Measurements from ENCODE around the gene FOXJ3. TPM values are rescaled to one million over a fixed set of nuclear protein-coding genes. Genes with fewer than 3 reads are reported as not detected.

FOXJ3 gene
- total RNA-seq, result 13.2 and 17.0 TPM in 2 replicates

DNA sequence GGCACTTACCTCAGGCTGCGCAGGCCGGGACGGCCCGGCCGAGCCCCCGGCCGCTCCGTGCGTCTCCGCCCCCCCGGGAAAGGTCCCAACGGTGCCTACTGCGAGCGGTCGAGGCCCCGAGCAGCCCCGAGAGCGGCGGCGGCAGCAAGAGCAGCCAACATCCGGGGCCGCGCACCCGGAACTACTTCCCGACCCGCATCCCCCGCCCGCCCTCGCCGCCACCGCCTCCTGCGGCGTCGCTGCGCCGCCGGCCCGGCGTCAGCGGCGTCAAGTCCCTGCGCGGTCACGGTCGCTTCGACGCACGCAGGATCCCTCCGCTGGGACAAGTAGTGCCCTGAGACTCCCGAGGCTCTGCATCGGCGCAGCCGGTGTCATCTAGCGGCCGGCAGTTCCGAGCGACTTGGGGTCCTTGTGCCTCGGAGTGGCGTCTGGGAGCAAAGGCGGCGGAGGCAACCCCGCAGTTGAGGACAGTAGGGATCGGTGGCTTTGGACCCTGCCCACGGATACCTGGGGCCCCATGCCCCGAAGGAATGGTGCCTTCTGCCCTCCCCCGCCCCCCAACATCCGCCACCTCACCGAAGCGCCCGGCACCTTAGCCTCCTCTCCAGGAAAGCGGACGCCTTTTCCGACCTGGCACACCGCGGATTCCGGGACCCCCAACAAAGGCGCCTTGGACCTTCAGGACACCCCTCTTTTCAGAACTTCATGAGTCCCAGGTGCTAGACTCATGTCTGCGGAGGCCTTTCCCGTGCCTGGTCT lies at the start of gene FOXJ3:
FOXJ3 (minus strand) TSS at position 186 of the 759 bp plus-strand sequence. CDS start 24,142 bp downstream, outside the sequence.
- Histone ChIP-seq H3K36me3 (ENCODE audit: control insufficient read depth, insufficient read depth, low read length) (no peaks in the 10 kb centered on the region), H3K27me3 (ENCODE audit: control insufficient read depth, insufficient read depth, low read length) (no peaks in the 10 kb centered on the region), H3K4me3 (ENCODE audit: low read depth, low read length) (peak within 1 kb of the TSS; percentile 87)
- no peak for FAIRE-seq
- TF ChIP-seq, protein P1, sequence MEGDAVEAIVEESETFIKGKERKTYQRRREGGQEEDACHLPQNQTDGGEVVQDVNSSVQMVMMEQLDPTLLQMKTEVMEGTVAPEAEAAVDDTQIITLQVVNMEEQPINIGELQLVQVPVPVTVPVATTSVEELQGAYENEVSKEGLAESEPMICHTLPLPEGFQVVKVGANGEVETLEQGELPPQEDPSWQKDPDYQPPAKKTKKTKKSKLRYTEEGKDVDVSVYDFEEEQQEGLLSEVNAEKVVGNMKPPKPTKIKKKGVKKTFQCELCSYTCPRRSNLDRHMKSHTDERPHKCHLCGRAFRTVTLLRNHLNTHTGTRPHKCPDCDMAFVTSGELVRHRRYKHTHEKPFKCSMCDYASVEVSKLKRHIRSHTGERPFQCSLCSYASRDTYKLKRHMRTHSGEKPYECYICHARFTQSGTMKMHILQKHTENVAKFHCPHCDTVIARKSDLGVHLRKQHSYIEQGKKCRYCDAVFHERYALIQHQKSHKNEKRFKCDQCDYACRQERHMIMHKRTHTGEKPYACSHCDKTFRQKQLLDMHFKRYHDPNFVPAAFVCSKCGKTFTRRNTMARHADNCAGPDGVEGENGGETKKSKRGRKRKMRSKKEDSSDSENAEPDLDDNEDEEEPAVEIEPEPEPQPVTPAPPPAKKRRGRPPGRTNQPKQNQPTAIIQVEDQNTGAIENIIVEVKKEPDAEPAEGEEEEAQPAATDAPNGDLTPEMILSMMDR (IDR thresholded peaks at IDR 0.05; ENCODE audit: insufficient read depth, low read length, severe bottlenecking), result no peak
- peak; percentile 79 for DNase-seq (ENCODE audit: low read depth)

DNA sequence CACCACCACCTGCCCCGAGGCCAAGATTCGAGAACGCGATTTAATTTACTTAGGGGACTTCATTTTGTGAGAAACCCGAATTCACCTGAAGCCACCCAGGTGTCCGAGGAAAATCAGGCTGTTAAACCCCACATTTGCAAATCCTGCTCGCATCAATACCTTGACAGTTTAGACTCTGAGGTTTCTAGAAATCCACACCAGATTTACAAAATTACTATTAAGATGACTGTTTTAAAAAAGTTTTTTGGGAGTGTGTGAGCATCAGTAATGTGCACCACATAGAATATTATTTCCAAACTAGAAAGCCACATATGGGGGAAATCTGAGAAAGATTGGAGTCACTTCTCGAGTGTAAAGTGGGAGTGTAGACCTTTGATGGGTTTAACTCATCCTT lies 46.2 kb upstream of the FOXJ3 start:
- peaks cover 8% of the 10 kb centered on the region for H3K27me3 ChIP-seq (ENCODE audit: control insufficient read depth, insufficient read depth, low read length)

DNA sequence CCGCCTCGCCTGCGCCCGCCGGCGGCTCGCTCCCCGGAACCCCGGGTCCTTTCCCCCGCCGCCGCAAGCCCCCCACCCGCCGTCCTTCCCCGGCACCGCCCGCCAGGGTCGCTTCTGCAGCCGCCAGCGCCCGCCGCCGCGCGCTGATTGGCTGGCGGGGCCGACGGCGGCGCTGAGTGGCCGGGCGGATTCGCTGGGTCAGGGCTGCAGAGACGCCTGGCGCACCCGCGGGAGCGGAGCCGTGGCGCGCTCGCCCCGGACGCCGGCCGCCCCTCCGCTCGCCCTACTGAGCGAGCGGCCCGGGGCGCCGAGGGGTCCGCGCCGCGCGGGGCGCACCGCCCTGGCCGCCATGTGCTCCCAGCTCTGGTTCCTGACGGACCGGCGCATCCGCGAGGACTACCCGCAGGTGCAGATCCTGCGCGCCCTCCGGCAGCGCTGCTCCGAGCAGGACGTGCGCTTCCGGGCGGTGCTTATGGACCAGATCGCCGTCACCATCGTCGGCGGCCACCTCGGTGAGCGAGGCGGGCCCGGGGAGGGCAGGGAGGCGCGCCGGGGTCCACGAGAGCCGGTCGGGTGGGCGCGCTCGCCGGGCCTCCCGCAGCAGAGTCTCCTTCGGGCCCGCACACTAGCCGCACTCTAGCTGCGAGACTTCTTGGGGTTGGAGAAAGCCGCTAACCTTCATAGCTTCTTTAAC lies 45.7 kb upstream of the FOXJ3 start, which contains the start of gene RIMKLA:
RIMKLA (plus strand) TSS at position 207 of the 694 bp plus-strand sequence; CDS start at position 350, 143 bp downstream.
- peaks cover 8% of the 10 kb centered on the region for H3K27me3 ChIP-seq (ENCODE audit: control insufficient read depth, insufficient read depth, low read length)
- no peak for FAIRE-seq
- TF ChIP-seq, protein P1 (IDR thresholded peaks at IDR 0.05; ENCODE audit: insufficient read depth, low read length, severe bottlenecking), result no peak

More for the DNA sequence above, 46.2 kb upstream of the FOXJ3 start:
- no peaks in the 10 kb centered on the region for H3K36me3 ChIP-seq (ENCODE audit: control insufficient read depth, insufficient read depth, low read length)
- DNase-seq (ENCODE audit: low read depth) (no peak), FAIRE-seq (no peak)
- TF ChIP-seq, protein P1 (IDR thresholded peaks at IDR 0.05; ENCODE audit: insufficient read depth, low read length, severe bottlenecking), result no peak
- H3K4me3 ChIP-seq (ENCODE audit: low read depth, low read length), result no peak overlapping the region

DNA sequence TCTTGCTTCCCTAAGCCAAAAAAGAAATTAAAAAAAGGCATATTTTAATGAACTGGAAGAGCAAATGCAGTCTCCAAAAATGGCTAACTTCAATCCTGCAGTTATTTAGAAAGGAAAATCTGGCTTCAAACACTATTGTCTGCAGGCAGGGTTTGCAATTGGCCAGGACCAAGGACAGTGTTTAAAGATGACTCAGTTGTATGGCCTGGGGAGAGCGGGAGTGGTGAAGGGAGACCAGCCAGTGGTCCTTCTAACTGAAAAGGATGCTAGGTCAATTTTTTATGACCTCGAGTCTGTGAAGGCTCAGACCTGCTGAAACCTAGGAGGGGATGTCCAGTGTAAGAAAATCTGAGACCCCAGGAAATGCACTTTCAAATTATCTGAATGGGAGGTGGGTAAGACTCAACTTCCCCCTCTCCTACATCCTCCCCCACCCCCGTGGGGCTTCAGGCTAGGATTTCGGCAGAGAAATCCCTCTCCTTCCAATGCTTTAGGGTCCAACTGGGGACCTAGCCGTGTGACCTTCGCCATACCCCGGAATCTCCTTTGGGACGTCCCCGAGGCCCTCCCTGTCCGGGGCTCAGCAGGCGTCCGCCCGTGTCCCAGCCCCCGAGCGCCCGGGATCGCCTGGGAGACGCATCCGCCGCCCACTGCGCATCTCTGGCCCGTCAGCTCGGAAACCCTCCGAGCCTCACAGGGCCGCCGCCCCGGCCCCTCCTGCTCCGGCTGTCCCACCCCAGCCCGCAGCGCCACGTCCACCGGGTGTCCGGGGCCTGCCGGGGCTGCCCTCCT lies 45.0 kb upstream of the FOXJ3 start:
- Histone ChIP-seq H3K36me3 (ENCODE audit: control insufficient read depth, insufficient read depth, low read length) (no peaks in the 10 kb centered on the region), H3K4me3 (ENCODE audit: low read depth, low read length) (peak overlapping the region; percentile 6), H3K27me3 (ENCODE audit: control insufficient read depth, insufficient read depth, low read length) (peaks cover 8% of the 10 kb centered on the region)
- TF ChIP-seq, protein P1 (IDR thresholded peaks at IDR 0.05; ENCODE audit: insufficient read depth, low read length, severe bottlenecking), result no peak
- DNase-seq (ENCODE audit: low read depth) (peak; percentile 34), FAIRE-seq (no peak)

More for the DNA sequence above, 45.7 kb upstream of the FOXJ3 start, which contains the start of gene RIMKLA:
- DNase-seq (ENCODE audit: low read depth), result peak; percentile 7
- Histone ChIP-seq H3K4me3 (ENCODE audit: low read depth, low read length) (peak within 1 kb of the TSS; percentile 23), H3K36me3 (ENCODE audit: control insufficient read depth, insufficient read depth, low read length) (no peaks in the 10 kb centered on the region)

DNA sequence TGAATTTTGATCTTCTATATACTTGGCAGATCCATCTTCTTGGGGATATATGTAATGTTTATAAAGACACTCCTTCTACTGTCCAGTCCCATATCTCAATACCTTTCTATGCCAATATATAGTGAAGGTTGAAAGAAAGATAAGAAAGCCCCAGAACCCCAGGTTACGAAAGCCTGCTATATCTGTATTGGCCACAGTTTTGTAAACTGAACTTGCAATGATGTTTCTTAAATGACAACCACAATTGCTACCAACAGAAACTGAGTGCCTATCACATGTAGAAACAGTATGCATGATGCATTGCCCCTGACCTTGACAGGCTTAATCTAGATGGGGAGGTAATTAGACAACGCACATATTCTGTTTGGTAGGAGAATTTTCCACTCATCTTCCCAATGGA lies 37.8 kb upstream of the FOXJ3 start:
- Histone ChIP-seq H3K36me3 (ENCODE audit: control insufficient read depth, insufficient read depth, low read length) (no peaks in the 10 kb centered on the region), H3K4me3 (ENCODE audit: low read depth, low read length) (no peak overlapping the region), H3K27me3 (ENCODE audit: control insufficient read depth, insufficient read depth, low read length) (no peaks in the 10 kb centered on the region)
- TF ChIP-seq, protein P1 (IDR thresholded peaks at IDR 0.05; ENCODE audit: insufficient read depth, low read length, severe bottlenecking), result no peak
- FAIRE-seq, result no peak
- no peak for DNase-seq (ENCODE audit: low read depth)

Measured in bronchial epithelial cell (primary cell).